PC-3 (cell line): Measurements from ENCODE around the gene RPS6KB1. TPM values are rescaled to one million over a fixed set of nuclear protein-coding genes. Genes with fewer than 3 reads are reported as not detected.

ENCODE experiments used
- ATAC-seq: fragments of 200-7000 bp; cut with Tn5 transposase; 2 replicates; pipeline ENCODE4 v1.9.1; 2020; ENCODE audit warnings: mild to moderate bottlenecking, moderate library complexity
- BruUV-seq: library from RNA; stranded (reverse); fragments of 400-500 nt; replicated peaks from 2 replicates; lab custom pipeline; 2021; lab: Mats Ljungman, UMichigan
- CTCF ChIA-PET: fragments of 300-600 bp; sonication (Branson Sonifier 250); formaldehyde crosslinking; loops from one replicate; lab custom pipeline; 2022; ENCODE audit warnings: antibody characterized with exemption; lab: Charles Lee
- POLR2A ChIA-PET: fragments of 300-600 bp; sonication (Branson Sonifier 250); formaldehyde crosslinking; loops from one replicate; lab custom pipeline; 2022; ENCODE audit warnings: antibody characterized with exemption; ENCODE audit not compliant: unreplicated experiment; lab: Charles Lee
- DNase-seq: peaks from one replicate; pipeline ENCODE4 v3.0.0-alpha.2; 2015
- H2AFZ ChIP-seq: fragments of 300-600 bp; sonication (generic); 2 replicates; pipeline ENCODE4 v1.6.0; 2016; ENCODE audit warnings: antibody characterized with exemption, low read length
- H3F3A ChIP-seq: fragments of 300-600 bp; sonication (generic); one replicate; pipeline ENCODE4 v1.6.0; 2017; ENCODE audit warnings: antibody characterized with exemption, low read length, control low read depth, mild to moderate bottlenecking; ENCODE audit not compliant: unreplicated experiment
- H3K27ac ChIP-seq: fragments of 300-600 bp; sonication (generic); 2 replicates; pipeline ENCODE4 v1.5.1; 2016; ENCODE audit warnings: mild to moderate bottlenecking, low read length
- H3K27me3 ChIP-seq: fragments of 300-600 bp; sonication (generic); 2 replicates; pipeline ENCODE4 v1.6.1; 2016; ENCODE audit warnings: low read length, mixed read lengths
- H3K36me3 ChIP-seq: fragments of 300-600 bp; sonication (generic); 2 replicates; pipeline ENCODE4 v1.6.1; 2016; ENCODE audit warnings: low read depth, mixed run types, low read length, mixed read lengths
- H3K4me1 ChIP-seq: fragments of 300-600 bp; sonication (generic); 2 replicates; pipeline ENCODE4 v1.5.1; 2016; ENCODE audit warnings: low read length; ENCODE audit not compliant: insufficient read depth
- H3K4me2 ChIP-seq: fragments of 300-600 bp; sonication (generic); 2 replicates; pipeline ENCODE4 v1.6.0; 2016; ENCODE audit warnings: low read length
- H3K4me3 ChIP-seq: fragments of 300-600 bp; sonication (generic); 2 replicates; pipeline ENCODE4 v1.5.1; 2016; ENCODE audit warnings: mild to moderate bottlenecking, low read length, mixed read lengths
- H3K79me2 ChIP-seq: fragments of 300-600 bp; sonication (generic); 2 replicates; pipeline ENCODE4 v1.6.1; 2017; ENCODE audit warnings: low read length, mixed read lengths
- H3K9ac ChIP-seq: fragments of 300-600 bp; sonication (generic); 2 replicates; pipeline ENCODE4 v1.6.0; 2016; ENCODE audit warnings: mild to moderate bottlenecking, low read length
- H3K9me2 ChIP-seq: fragments of 300-600 bp; sonication (generic); replicated peaks from 2 replicates; pipeline ENCODE4 v1.6.1; 2016; ENCODE audit warnings: mixed run types, low read length, mixed read lengths
- H3K9me3 ChIP-seq: fragments of 300-600 bp; sonication (generic); 2 replicates; pipeline ENCODE4 v1.6.1; 2016; ENCODE audit warnings: low read length, mixed read lengths
- H4K20me1 ChIP-seq: fragments of 300-600 bp; sonication (generic); 2 replicates; pipeline ENCODE4 v1.6.1; 2016; ENCODE audit warnings: low read length, mixed read lengths
- CTCF ChIP-seq: fragments of 300-600 bp; sonication (generic); conservative IDR thresholded peaks from 2 replicates; pipeline ENCODE4 v1.5.1; 2017; ENCODE audit warnings: antibody characterized with exemption, low read depth, mild to moderate bottlenecking, low read length
- EZH2 ChIP-seq: fragments of 300-600 bp; sonication (generic); IDR thresholded peaks from one replicate; pipeline ENCODE4 v1.6.1; 2017; ENCODE audit warnings: antibody characterized with exemption, mild to moderate bottlenecking, low read length; ENCODE audit not compliant: unreplicated experiment
- EZH2phosphoT487 ChIP-seq: fragments of 300-600 bp; sonication (generic); IDR thresholded peaks from 2 replicates; pipeline ENCODE4 v1.6.1; 2018; ENCODE audit warnings: mild to moderate bottlenecking, antibody characterized with exemption, low read length, borderline replicate concordance
- intact Hi-C: fragments of 100-400 bp; cut with micrococcal nuclease; formaldehyde crosslinking; loops from 2 replicates; pipeline ENCODE4 v1.9.0; 2023
- total RNA-seq: library from RNA; depleted of rRNA; stranded (reverse); fragments of >200 nt; gene quantifications from 2 replicates; pipeline ENCODE4 v1.2.3, GENCODE V29; 2014

RPS6KB1 gene
- total RNA-seq, 1 experiment from 2014 or later = 51.5 TPM

GRCh38 chr17:59884861-59885260 lies 8.1 kb upstream of the RPS6KB1 start:
- no peaks in the 10 kb centered on the region for H3F3A ChIP-seq
- no peak overlapping the region for H2AFZ ChIP-seq
- no peaks in the 10 kb centered on the region for H3K4me1 ChIP-seq
- ChIA-PET CTCF (no interaction called here), POLR2A (no interaction called here)
- TF ChIP-seq EZH2 = no peak
- no peak for TF ChIP-seq EZH2phosphoT487
- no peak for TF ChIP-seq CTCF
- no peaks in the 10 kb centered on the region for H3K9me3 ChIP-seq
- H3K36me3 ChIP-seq = peaks cover 30% of the 10 kb centered on the region; the same call in 1 of the 2 replicates
- no peak overlapping the region for H3K4me2 ChIP-seq
- no peak overlapping the region for H3K27ac ChIP-seq
- no peaks in the 10 kb centered on the region for H3K27me3 ChIP-seq
- peaks cover 6% of the 10 kb centered on the region; the same call in 1 of the 2 replicates for H3K79me2 ChIP-seq
- DNase-seq = no peak
- H4K20me1 ChIP-seq = no peaks in the 10 kb centered on the region
- intact Hi-C loops = no loop called here
- BruUV-seq = no TSS peak
- ATAC-seq = no peak
- no peak overlapping the region for H3K4me3 ChIP-seq
- H3K9ac ChIP-seq = no peak overlapping the region
- no peaks in the 10 kb centered on the region for H3K9me2 ChIP-seq

DNA sequence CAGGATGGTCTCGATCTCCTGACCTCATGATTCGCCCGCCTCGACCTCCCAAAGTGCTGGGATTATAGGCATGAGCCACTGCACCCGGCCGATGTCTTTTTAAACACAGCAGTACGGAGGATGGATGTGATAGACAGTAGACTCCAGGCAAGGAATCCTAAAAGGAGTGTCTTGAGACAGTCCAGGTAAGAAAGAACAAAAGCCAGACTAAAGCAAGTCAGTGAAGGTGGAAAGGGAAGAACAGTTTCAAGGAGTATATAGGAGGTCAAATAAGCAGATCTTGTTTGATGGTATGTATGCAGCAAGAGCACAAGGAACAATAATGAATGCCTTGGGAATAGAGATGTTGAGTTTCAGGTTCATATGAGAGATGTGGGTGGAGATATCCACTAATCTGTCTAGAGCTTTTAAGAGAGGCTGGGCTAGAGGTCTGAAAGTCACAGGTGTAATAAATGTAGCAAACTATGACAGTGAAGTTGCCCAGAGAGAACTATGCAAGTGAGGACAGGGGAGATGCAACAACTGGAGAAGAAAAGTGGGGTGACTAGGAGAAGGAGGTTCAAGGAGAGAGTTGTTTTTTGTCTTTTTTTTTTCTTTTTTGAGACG lies 4.7 kb upstream of the RPS6KB1 start:
- no peaks in the 10 kb centered on the region for H3K9me2 ChIP-seq
- TF ChIP-seq EZH2phosphoT487 (no peak), CTCF (no peak), EZH2 (no peak)
- H3K36me3 ChIP-seq = peaks cover 23% of the 10 kb centered on the region; the same call in 1 of the 2 replicates
- H3K4me3 ChIP-seq = no peak overlapping the region
- H3K27ac ChIP-seq = no peak overlapping the region
- ATAC-seq (no peak), DNase-seq (no peak)
- BruUV-seq = no TSS peak
- no peaks in the 10 kb centered on the region for H3F3A ChIP-seq
- intact Hi-C loops = no loop called here
- H3K4me1 ChIP-seq = peaks cover 18% of the 10 kb centered on the region
- ChIA-PET POLR2A (no interaction called here), CTCF (no interaction called here)
- H3K27me3 ChIP-seq = no peaks in the 10 kb centered on the region
- no peaks in the 10 kb centered on the region for H3K9me3 ChIP-seq
- H3K4me2 ChIP-seq = no peak overlapping the region
- no peak overlapping the region for H2AFZ ChIP-seq
- H3K9ac ChIP-seq = no peak overlapping the region
- peaks cover 37% of the 10 kb centered on the region for H3K79me2 ChIP-seq
- no peaks in the 10 kb centered on the region for H4K20me1 ChIP-seq

- Histone ChIP-seq H3F3A (no peaks in the 10 kb centered on the region), H3K27me3 (no peaks in the 10 kb centered on the region), H3K9me2 (no peaks in the 10 kb centered on the region), H3K4me1 (peaks cover 26% of the 10 kb centered on the region), H3K79me2 (peaks cover 62% of the 10 kb centered on the region), H3K9ac (no peak overlapping the region), H4K20me1 (peaks cover 11% of the 10 kb centered on the region), H3K4me3 (no peak overlapping the region), H3K9me3 (no peaks in the 10 kb centered on the region), H3K4me2 (no peak overlapping the region), H3K36me3 (peaks cover 12% of the 10 kb centered on the region; the same call in 1 of the 2 replicates), H2AFZ (no peak overlapping the region), H3K27ac (no peak overlapping the region)
- BruUV-seq = no TSS peak
- TF ChIP-seq CTCF = no peak
- TF ChIP-seq EZH2 = no peak
- no peak for TF ChIP-seq EZH2phosphoT487
- intact Hi-C loops = no loop called here
- CTCF ChIA-PET = no interaction called here
- ATAC-seq = peak; percentile 4; the same call in 1 of the 2 replicates
- POLR2A ChIA-PET = no interaction called here
- peak; percentile 71 for DNase-seq
Observed at GRCh38 chr17:59890720-59891119, 2.2 kb upstream of the RPS6KB1 start.
